ENCODE measurements around the gene C1orf232.

DNA sequence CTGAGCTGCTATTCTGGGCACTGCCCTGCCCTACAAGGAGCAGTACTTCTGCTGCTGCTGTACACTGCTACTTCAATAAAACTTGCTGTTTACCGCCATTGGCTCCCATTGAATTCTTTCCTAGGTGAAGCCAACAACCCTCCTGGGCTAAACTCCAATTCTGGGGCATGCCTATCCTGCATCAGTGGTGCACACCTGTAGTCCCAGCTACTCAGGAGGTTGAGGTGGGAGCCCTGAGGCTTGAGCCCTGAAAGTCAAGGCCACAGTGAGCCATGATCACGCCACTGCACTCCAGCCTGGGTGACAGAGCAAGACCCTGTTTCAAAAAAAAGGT, 36.0 kb downstream of the C1orf232 start:
- TF ChIP-seq, protein P1, sequence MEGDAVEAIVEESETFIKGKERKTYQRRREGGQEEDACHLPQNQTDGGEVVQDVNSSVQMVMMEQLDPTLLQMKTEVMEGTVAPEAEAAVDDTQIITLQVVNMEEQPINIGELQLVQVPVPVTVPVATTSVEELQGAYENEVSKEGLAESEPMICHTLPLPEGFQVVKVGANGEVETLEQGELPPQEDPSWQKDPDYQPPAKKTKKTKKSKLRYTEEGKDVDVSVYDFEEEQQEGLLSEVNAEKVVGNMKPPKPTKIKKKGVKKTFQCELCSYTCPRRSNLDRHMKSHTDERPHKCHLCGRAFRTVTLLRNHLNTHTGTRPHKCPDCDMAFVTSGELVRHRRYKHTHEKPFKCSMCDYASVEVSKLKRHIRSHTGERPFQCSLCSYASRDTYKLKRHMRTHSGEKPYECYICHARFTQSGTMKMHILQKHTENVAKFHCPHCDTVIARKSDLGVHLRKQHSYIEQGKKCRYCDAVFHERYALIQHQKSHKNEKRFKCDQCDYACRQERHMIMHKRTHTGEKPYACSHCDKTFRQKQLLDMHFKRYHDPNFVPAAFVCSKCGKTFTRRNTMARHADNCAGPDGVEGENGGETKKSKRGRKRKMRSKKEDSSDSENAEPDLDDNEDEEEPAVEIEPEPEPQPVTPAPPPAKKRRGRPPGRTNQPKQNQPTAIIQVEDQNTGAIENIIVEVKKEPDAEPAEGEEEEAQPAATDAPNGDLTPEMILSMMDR (IDR thresholded peaks at IDR 0.05) = no peak
- TF ChIP-seq POLR2A (IDR thresholded peaks at IDR 0.05; ENCODE audit: low read depth) = no peak
- no peak for TF ChIP-seq EP300 (IDR thresholded peaks at IDR 0.05)

All from esophagus muscularis mucosa (tissue), 4 donors.